ENCODE measurements around the gene ZNF573. TPM values are rescaled to one million over a fixed set of nuclear protein-coding genes. Genes with fewer than 3 reads are reported as not detected.

ZNF573 gene
- polyA plus RNA-seq, 5 donors = 8.5 to 26.3 (median 19.6) TPM

- no peak for DNase-seq
Measured at GRCh38 chr19:37698216-37698615, 81.2 kb downstream of the ZNF573 start.

- DNase-seq = no peak
Measured at GRCh38 chr19:37695144-37695899, 84.1 kb downstream of the ZNF573 start.

GRCh38 chr19:37692956-37693620 is 86.3 kb downstream of the ZNF573 start:
- peak; percentile 16 to 44 for DNase-seq

GRCh38 chr19:37691881-37692504 is 87.4 kb downstream of the ZNF573 start:
- peak; percentile 91 to 92 for DNase-seq

Other genes with a start within 250 kb of the ZNF573 start
- 10 to 100 TPM in 4 of 5 donors, 1 to 10 TPM in 1; 9.1 to 15.6 (median 11.6) TPM for gene ZNF571, start 184.8 kb downstream of the ZNF573 start, polyA plus RNA-seq (ENCODE audit: insufficient read depth in 1 of 5, insufficient read length in 5 of 5, low replicate concordance in 1 of 5)
- 1 to 10 TPM; 4.9 to 7.2 (median 6.9) TPM for gene ZNF540, start 184.7 kb downstream of the ZNF573 start, polyA plus RNA-seq (ENCODE audit: insufficient read depth in 1 of 5, insufficient read length in 5 of 5, low replicate concordance in 1 of 5)
- gene ZFP30, start 124.1 kb downstream of the ZNF573 start, polyA plus RNA-seq (ENCODE audit: insufficient read depth in 1 of 5, insufficient read length in 5 of 5, low replicate concordance in 1 of 5) = 10 to 100 TPM; 14.2 to 29.2 (median 22.6) TPM
- 10 to 100 TPM in 4 of 5 donors, 1 to 10 TPM in 1; 9.4 to 14.1 (median 11.7) TPM for gene ZNF607, start 59.8 kb downstream of the ZNF573 start, polyA plus RNA-seq (ENCODE audit: insufficient read depth in 1 of 5, insufficient read length in 5 of 5, low replicate concordance in 1 of 5)
- under 1 TPM; 0.01 to 0.04 (median 0.03) TPM for gene WDR87, start 127.0 kb upstream of the ZNF573 start, polyA plus RNA-seq (ENCODE audit: insufficient read depth in 1 of 5, insufficient read length in 5 of 5, low replicate concordance in 1 of 5)
- gene SIPA1L3, start 127.6 kb upstream of the ZNF573 start, polyA plus RNA-seq (ENCODE audit: insufficient read depth in 1 of 5, insufficient read length in 5 of 5, low replicate concordance in 1 of 5) = 10 to 100 TPM; 16.4 to 25.3 (median 24.9) TPM